ENCODE data around the gene MAST3.
A peak's percentile ranks its signal among the peaks of the same experiment; 100 is the strongest.
"Not testable (repeated sequence)": the region's sequence is repeated elsewhere in the genome, so short reads cannot be mapped to it uniquely, and the experiment has no call there.

MAST3 gene

GRCh38 chr19:18086590-18087138, 10.9 kb upstream of the MAST3 start, which contains the start of gene IL12RB1:
IL12RB1 (minus strand) TSS chr19:18086934; CDS start chr19:18086823, 111 bp downstream.
- no peak for DNase-seq (ENCODE audit: low read depth in 2 of 2)

- peak; percentile 24 to 37 for DNase-seq (ENCODE audit: low read depth in 2 of 2)
These were observed 8.5 kb upstream of the MAST3 start for GRCh38 chr19:18089096-18089541.

GRCh38 chr19:18089726-18090125, 7.9 kb upstream of the MAST3 start:
- DNase-seq (ENCODE audit: low read depth in 2 of 2), result no peak

GRCh38 chr19:18090545-18091216, 6.9 kb upstream of the MAST3 start:
- DNase-seq (ENCODE audit: low read depth in 2 of 2), result no peak

- DNase-seq (ENCODE audit: low read depth in 2 of 2), result peak; percentile 61 to 62
These were observed 6.4 kb upstream of the MAST3 start for GRCh38 chr19:18091217-18091608.

GRCh38 chr19:18093439-18094161, 4.0 kb upstream of the MAST3 start:
- no peak for DNase-seq (ENCODE audit: low read depth in 2 of 2)

GRCh38 chr19:18096258-18096657, 1.3 kb upstream of the MAST3 start:
- DNase-seq (ENCODE audit: low read depth in 2 of 2), result no peak

- DNase-seq (ENCODE audit: low read depth in 2 of 2), result no peak
These were observed 664 bp downstream of the MAST3 start for GRCh38 chr19:18097993-18098890.

GRCh38 chr19:18098891-18099622, 1.5 kb downstream of the MAST3 start:
- no peak for DNase-seq (ENCODE audit: low read depth in 2 of 2)

GRCh38 chr19:18099623-18099995, 2.0 kb downstream of the MAST3 start:
- DNase-seq (ENCODE audit: low read depth in 2 of 2), result no peak

GRCh38 chr19:18100710-18101109, 3.1 kb downstream of the MAST3 start:
- no peak for DNase-seq (ENCODE audit: low read depth in 2 of 2)

- DNase-seq (ENCODE audit: low read depth in 2 of 2), result no peak
These were observed 3.7 kb downstream of the MAST3 start for GRCh38 chr19:18101268-18101667.

GRCh38 chr19:18102916-18103542, 5.5 kb downstream of the MAST3 start:
- no peak for DNase-seq (ENCODE audit: low read depth in 2 of 2)

GRCh38 chr19:18104793-18105131, 7.2 kb downstream of the MAST3 start:
- no peak for DNase-seq (ENCODE audit: low read depth in 2 of 2)

GRCh38 chr19:18105259-18105658, 7.7 kb downstream of the MAST3 start:
- DNase-seq (ENCODE audit: low read depth in 2 of 2), result not testable (repeated sequence)

- no peak for DNase-seq (ENCODE audit: low read depth in 2 of 2)
These were observed 9.7 kb downstream of the MAST3 start for GRCh38 chr19:18107235-18107634.

GRCh38 chr19:18108897-18109296, 11.3 kb downstream of the MAST3 start:
- DNase-seq (ENCODE audit: low read depth in 2 of 2), result no peak

- no peak for DNase-seq (ENCODE audit: low read depth in 2 of 2)
These were observed 11.8 kb downstream of the MAST3 start for GRCh38 chr19:18109341-18109732.

- no peak for DNase-seq (ENCODE audit: low read depth in 2 of 2)
These were observed 12.4 kb downstream of the MAST3 start for GRCh38 chr19:18109733-18110608.
